NCI-H128 (cell line): Measurements from ENCODE around the gene CNBD2.
"Not testable (repeated sequence)": the region's sequence is repeated elsewhere in the genome, so short reads cannot be mapped to it uniquely, and the experiment has no call there.

Experiments
- DNase-seq: peaks from one replicate; lab custom pipeline; 2025; ENCODE audit not compliant: unreplicated experiment; lab: John Stamatoyannopoulos, UW

Gene CNBD2

GRCh38 chr20:36060676-36061075 is 92.3 kb downstream of the CNBD2 start:
- DNase-seq: no peak

DNA sequence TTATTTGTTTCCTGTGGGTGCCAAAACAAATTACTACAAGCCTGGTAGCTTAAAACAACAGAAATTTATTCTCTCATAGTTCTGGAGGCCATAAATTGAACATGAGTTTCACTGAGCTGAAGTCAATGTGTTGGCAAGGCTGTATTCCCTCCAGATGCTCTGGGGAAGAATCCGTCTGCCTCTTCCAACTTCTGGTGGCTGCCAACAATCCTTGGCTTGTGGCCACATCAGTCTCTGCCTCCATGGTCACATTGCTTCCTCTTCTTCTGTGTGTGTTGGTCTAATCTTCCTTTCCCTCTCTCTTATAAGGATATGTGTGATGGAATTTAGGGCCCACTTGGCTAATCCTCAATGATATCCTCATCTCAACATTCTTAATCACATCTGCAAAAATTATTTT is 93.4 kb downstream of the CNBD2 start:
- DNase-seq: no peak

- no peak for DNase-seq
Measured at GRCh38 chr20:36062799-36063198, 94.4 kb downstream of the CNBD2 start.

DNA sequence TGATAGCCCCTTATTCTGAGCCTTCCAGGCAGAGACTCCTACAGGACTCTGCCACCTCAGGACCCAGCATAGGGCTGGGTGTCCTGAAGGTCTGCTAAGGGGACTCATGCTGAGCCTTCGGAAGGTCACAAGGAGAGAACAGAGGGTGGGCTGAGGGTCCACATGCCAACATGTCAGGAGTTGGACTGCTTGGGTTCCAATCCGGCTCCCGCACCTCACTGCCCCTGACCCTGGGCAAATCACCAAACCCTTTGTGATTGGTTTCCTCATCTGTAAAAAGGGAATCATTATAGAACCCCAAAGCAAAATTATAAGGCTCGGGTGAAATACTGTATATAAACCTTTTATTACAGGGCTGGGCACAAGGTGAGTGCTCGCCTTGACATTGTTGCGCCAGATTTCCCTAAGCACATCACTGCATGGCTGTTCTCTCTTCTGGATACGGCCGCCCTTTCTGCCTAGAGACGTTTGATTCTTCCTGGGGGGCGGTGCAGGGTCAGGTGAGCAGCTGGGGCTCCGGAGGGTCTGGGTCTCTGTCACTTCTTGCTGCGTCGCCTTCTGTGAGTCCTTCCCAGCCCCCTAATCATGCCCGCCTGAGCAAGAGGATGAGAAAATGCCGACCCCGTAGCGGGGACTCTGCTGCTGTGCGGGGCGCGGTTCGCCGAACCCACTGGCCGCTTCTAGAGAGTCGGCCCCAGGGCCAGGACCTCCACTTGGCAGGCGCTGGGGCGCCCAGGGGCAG is 95.7 kb downstream of the CNBD2 start:
- no peak for DNase-seq

GRCh38 chr20:36064658-36065426 is 96.5 kb downstream of the CNBD2 start:
- DNase-seq: peak; percentile 77

GRCh38 chr20:36065427-36065998 is 97.1 kb downstream of the CNBD2 start:
- DNase-seq: no peak

- DNase-seq: no peak
Measured at GRCh38 chr20:36066777-36067176, 98.4 kb downstream of the CNBD2 start.

DNA sequence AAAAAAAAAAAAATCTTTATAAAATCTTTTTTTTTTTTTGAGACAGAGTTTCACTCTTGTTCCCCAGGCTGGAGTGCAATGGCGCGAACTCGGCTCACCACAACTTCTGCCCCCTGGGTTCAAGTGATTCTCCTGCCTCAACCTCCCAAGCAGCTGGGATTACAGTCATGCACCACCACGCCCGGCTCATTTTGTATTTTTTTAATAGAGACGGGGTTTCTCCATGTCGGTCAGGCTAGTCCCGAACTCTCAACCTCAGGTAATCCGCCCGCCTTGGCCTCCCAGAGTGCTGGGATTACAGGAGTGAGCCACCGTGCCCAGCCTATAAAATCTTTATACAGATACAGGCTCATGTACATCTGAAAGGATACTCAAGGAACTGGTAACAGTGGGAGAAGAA is 100.1 kb downstream of the CNBD2 start:
- DNase-seq: not testable (repeated sequence)

DNA sequence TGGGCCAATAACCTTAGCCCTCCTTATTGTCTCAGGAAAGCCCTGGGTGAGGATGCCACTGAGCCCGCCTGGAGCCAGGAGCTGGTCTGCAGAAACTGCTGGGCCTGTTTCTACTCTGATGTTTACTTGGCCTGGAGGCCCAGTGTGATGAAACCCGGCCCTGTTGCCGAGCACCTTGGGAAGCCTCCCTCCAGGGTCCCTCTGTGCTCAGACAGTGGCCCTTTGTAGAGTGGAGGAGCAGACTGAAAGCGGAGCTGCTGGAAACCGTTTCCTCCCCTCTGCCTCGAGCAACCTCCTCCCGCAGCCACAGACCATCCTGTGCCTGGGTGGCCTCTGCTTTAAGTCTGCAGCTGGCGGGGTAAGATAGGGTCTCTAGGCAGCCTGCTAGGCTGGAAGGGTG is 102.1 kb downstream of the CNBD2 start:
- DNase-seq: no peak

- no peak for DNase-seq
Measured at GRCh38 chr20:36071848-36072247, 103.5 kb downstream of the CNBD2 start.

DNA sequence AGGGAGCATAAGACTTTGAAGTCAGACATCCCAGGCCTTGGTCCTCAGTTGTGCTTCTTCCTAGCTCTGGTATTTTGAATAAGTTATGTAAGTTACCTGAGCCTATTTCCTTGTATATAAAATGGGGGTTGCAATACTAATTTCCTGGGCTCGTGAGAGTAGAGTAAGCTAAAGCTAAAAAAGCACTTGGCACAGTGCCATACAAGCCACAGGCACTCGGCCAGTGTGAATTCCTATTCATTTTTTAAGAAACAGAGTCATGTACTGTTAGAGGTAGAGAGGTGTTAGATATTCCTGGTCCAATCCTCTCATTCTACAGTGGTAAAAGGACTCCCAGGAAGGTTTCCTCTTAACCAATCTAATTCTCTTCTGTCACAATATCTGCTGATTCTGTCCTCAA is 106.6 kb downstream of the CNBD2 start:
- DNase-seq: no peak

GRCh38 chr20:36077762-36078161 is 109.4 kb downstream of the CNBD2 start:
- DNase-seq: not testable (repeated sequence)

- DNase-seq: no peak
Measured at GRCh38 chr20:36079486-36079885, 111.1 kb downstream of the CNBD2 start.

DNA sequence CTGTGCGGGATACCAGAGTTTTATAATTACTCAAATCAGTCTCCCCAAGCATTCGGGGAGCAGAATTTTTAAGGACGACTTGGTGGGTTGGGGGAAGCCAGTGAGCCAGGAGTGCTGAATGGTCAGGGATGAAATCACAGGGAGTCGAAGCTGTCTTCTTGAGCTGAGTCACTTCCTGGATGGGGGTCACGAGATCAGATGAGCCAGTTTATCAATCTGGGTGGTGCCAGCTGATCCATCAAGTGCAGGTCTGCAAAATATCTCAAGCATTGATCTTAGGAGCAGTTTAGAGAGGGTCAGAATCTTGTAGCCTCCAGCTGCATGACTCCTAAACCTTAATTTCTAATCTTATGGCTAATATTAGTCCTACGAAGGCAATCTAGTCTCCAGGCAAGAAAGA is 111.6 kb downstream of the CNBD2 start:
- DNase-seq: not testable (repeated sequence)
